Lower lobe of right lung (tissue), 2 donors: ENCODE results near the gene NDUFA8. TPM values are rescaled to one million over a fixed set of nuclear protein-coding genes. Genes with fewer than 3 reads are reported as not detected.
A peak's percentile ranks its signal among the peaks of the same experiment; 100 is the strongest.

Experiments used
- ATAC-seq, 2 donors: fragments of 200-7000 bp; cut with Tn5 transposase; one replicate each; pipeline ENCODE4 v1.9.1; 2020 to 2022; ENCODE audit warnings: mild to moderate bottlenecking in 2 of 2, moderate library complexity in 2 of 2
- DNase-seq: peaks from one replicate; pipeline ENCODE4 v3.0.0-alpha.2; 2020
- H3K27ac ChIP-seq: fragments of 200-600 bp; one replicate; pipeline ENCODE4 v1.8.0; 2022
- H3K27me3 ChIP-seq: fragments of 200-600 bp; one replicate; pipeline ENCODE4 v1.8.0; 2022; ENCODE audit warnings: low read depth
- H3K36me3 ChIP-seq: fragments of 200-600 bp; one replicate; pipeline ENCODE4 v1.8.0; 2022; ENCODE audit warnings: mild to moderate bottlenecking
- H3K4me1 ChIP-seq: fragments of 200-600 bp; one replicate; pipeline ENCODE4 v1.8.0; 2022
- H3K4me3 ChIP-seq: fragments of 200-600 bp; one replicate; pipeline ENCODE4 v1.8.0; 2022; ENCODE audit warnings: mild to moderate bottlenecking
- H3K9me3 ChIP-seq: fragments of 200-600 bp; one replicate; pipeline ENCODE4 v1.8.0; 2022
- CTCF ChIP-seq: fragments of 200-600 bp; IDR thresholded peaks from one replicate; pipeline ENCODE4 v1.8.0; 2022; ENCODE audit warnings: antibody characterized with exemption, mild to moderate bottlenecking
- intact Hi-C: fragments of 100-400 bp; cut with DNase I; formaldehyde crosslinking; loops from one replicate; pipeline ENCODE4 v1.11.0; 2022
- microRNA-seq: library from miRNA; unstranded; fragments of <30 nt; microRNA quantifications from one replicate; pipeline ENCODE4 v1.2.0, GENCODE V29; 2020; ENCODE audit warnings: borderline number of aligned reads
- total RNA-seq: library from RNA; stranded (reverse); fragmentation: NEBNext Ultra II Directional; extraction: Animal tissue kit (Norgen Biotek cat#: 25700); gene quantifications from one replicate; pipeline ENCODE4 v1.2.1, GENCODE V29; 2021
- donor health status: DM: no; HTN: yes; CAD: no; lungs with severe emphysema.

Gene NDUFA8
- total RNA-seq, 1 donor from 2014 or later = 38.5 TPM

DNA sequence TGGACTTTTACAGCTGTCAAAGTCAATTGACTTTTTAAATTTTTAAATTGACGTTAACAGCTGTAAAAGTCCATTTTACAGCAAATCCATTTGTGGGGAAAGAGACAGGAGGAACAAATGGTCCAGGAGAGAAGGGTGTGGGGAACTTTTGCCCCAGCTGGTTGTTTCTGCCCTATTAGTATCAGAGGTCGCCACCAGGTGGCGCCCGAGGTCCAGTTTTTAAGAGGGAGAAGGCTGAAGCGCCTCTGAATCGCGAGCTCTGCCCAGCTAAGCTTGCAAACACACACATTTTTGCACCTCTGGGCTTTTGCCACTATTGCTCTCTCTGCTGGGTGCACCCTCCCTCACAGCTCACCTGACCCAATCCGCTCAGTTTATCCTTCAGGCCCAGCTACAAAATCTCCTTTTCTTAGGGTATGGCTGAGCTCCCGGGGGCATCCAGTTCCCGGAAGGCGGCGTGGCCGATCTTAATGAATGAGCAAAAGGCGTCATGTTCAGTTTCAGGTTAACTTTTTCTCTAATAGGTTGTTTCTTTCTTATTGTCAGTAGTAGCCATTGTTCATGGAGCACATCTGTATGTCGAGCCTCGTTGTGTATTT is 60.2 kb downstream of the NDUFA8 start:
- H3K36me3 ChIP-seq = no peaks in the 10 kb centered on the region
- DNase-seq (peak; percentile 90), ATAC-seq (peak; percentile 88 to 89)
- H3K4me3 ChIP-seq = peak overlapping the region; percentile 9
- H3K27me3 ChIP-seq = no peaks in the 10 kb centered on the region
- H3K27ac ChIP-seq = no peak overlapping the region
- H3K4me1 ChIP-seq = peaks cover 6% of the 10 kb centered on the region
- intact Hi-C loops = no loop called here
- peaks cover 6% of the 10 kb centered on the region for H3K9me3 ChIP-seq
- peak; percentile 80 for TF ChIP-seq CTCF

- H3K4me1 ChIP-seq = peaks cover 14% of the 10 kb centered on the region
- H3K27me3 ChIP-seq = no peaks in the 10 kb centered on the region
- H3K4me3 ChIP-seq = no peak overlapping the region
- H3K36me3 ChIP-seq = no peaks in the 10 kb centered on the region
- H3K9me3 ChIP-seq = no peaks in the 10 kb centered on the region
- H3K27ac ChIP-seq = peak overlapping the region; percentile 11
- DNase-seq = no peak
- intact Hi-C loops = no loop called here
- no peak for TF ChIP-seq CTCF
- no peak for ATAC-seq
Observed at GRCh38 chr9:122097679-122098315, 61.8 kb downstream of the NDUFA8 start.

GRCh38 chr9:122096620-122097415 is 62.8 kb downstream of the NDUFA8 start:
- TF ChIP-seq CTCF = no peak
- no peak for DNase-seq
- ATAC-seq = no peak
- Histone ChIP-seq H3K27ac (no peak overlapping the region), H3K4me1 (peaks cover 20% of the 10 kb centered on the region), H3K27me3 (no peaks in the 10 kb centered on the region), H3K9me3 (no peaks in the 10 kb centered on the region), H3K36me3 (no peaks in the 10 kb centered on the region), H3K4me3 (no peak overlapping the region)
- intact Hi-C loops = no loop called here

GRCh38 chr9:122095010-122095767 is 64.4 kb downstream of the NDUFA8 start:
- peak; percentile 68 for TF ChIP-seq CTCF
- no peak overlapping the region for H3K27ac ChIP-seq
- no peak for DNase-seq
- no peak for ATAC-seq
- no peaks in the 10 kb centered on the region for H3K36me3 ChIP-seq
- H3K27me3 ChIP-seq = no peaks in the 10 kb centered on the region
- no peaks in the 10 kb centered on the region for H3K9me3 ChIP-seq
- intact Hi-C loops = no loop called here
- peaks cover 36% of the 10 kb centered on the region for H3K4me1 ChIP-seq
- H3K4me3 ChIP-seq = no peak overlapping the region

Small RNAs within 50 kb of the gene (microRNA-seq; reads per million reads assigned to microRNA genes)
- gene MIR4478 = not detected

Other genes with a start within 250 kb of the NDUFA8 start
- 11.7 TPM for gene TTLL11, start 66.5 kb downstream of the NDUFA8 start, total RNA-seq
- gene MORN5, start 129 bp upstream of the NDUFA8 start, total RNA-seq = 7.7 TPM
- 8.1 TPM for gene LHX6, start 69.2 kb upstream of the NDUFA8 start, total RNA-seq
- gene RBM18, start 105.1 kb upstream of the NDUFA8 start, total RNA-seq = 21.7 TPM
- 30.2 TPM for gene MRRF, start 105.1 kb upstream of the NDUFA8 start, total RNA-seq
- 14.9 TPM for gene PTGS1, start 211.2 kb upstream of the NDUFA8 start, total RNA-seq